LNCaP clone FGC (cell line): ENCODE measurements around the gene CLDN19.

ENCODE experiments used
- DNase-seq: peaks from one replicate; pipeline ENCODE4 v3.0.0-alpha.2; 2011; ENCODE audit warnings: low read depth
- H3K4me3 ChIP-seq: 2 replicates; pipeline ENCODE4 v1.5.1; 2011; ENCODE audit warnings: mild to moderate bottlenecking, low read depth, low read length, control low read depth
- TF ChIP-seq, protein P1 (sequence below): IDR thresholded peaks from 2 replicates; pipeline ENCODE4 v1.5.1; 2012; ENCODE audit warnings: mild to moderate bottlenecking; ENCODE audit not compliant: control insufficient read depth, insufficient read depth; ENCODE audit errors: extremely low read depth

CLDN19 gene

DNA sequence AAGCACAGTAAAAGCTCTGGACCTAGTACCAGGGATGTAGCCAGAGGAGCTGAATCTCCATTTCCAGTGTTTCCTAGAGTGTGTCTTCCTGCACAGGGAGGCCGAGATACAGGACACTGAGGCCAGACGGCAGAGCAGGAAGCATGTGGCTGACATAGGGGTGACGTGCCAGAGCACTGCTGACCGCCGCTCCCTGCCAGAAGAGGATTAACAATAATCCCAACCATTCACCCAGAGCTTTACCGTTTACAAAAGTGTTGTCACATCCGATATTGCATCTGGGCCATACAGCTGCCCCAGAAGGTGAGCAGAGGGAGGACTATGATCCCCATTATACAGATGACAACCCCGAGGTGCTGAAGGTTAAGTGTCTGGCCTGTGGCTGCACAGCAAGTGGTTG is 5.8 kb upstream of the CLDN19 start:
- DNase-seq, result no peak
- TF ChIP-seq, protein P1, sequence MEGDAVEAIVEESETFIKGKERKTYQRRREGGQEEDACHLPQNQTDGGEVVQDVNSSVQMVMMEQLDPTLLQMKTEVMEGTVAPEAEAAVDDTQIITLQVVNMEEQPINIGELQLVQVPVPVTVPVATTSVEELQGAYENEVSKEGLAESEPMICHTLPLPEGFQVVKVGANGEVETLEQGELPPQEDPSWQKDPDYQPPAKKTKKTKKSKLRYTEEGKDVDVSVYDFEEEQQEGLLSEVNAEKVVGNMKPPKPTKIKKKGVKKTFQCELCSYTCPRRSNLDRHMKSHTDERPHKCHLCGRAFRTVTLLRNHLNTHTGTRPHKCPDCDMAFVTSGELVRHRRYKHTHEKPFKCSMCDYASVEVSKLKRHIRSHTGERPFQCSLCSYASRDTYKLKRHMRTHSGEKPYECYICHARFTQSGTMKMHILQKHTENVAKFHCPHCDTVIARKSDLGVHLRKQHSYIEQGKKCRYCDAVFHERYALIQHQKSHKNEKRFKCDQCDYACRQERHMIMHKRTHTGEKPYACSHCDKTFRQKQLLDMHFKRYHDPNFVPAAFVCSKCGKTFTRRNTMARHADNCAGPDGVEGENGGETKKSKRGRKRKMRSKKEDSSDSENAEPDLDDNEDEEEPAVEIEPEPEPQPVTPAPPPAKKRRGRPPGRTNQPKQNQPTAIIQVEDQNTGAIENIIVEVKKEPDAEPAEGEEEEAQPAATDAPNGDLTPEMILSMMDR, result no peak
- H3K4me3 ChIP-seq, result no peak overlapping the region

DNA sequence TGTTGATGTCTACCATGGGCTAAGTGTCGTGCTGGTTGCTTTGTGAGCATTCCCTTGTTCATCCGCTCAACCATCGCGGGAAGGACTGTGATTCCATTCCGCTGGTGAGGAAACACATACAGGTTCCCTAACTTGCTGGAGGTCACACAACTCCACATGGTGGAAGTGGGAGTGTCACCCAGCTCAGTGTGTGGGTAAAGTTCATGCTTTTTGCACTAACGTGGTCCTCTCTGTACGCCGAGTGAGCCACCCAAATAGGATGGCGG is 4.0 kb upstream of the CLDN19 start:
- no peak overlapping the region for H3K4me3 ChIP-seq
- TF ChIP-seq, protein P1, result no peak
- no peak for DNase-seq

DNA sequence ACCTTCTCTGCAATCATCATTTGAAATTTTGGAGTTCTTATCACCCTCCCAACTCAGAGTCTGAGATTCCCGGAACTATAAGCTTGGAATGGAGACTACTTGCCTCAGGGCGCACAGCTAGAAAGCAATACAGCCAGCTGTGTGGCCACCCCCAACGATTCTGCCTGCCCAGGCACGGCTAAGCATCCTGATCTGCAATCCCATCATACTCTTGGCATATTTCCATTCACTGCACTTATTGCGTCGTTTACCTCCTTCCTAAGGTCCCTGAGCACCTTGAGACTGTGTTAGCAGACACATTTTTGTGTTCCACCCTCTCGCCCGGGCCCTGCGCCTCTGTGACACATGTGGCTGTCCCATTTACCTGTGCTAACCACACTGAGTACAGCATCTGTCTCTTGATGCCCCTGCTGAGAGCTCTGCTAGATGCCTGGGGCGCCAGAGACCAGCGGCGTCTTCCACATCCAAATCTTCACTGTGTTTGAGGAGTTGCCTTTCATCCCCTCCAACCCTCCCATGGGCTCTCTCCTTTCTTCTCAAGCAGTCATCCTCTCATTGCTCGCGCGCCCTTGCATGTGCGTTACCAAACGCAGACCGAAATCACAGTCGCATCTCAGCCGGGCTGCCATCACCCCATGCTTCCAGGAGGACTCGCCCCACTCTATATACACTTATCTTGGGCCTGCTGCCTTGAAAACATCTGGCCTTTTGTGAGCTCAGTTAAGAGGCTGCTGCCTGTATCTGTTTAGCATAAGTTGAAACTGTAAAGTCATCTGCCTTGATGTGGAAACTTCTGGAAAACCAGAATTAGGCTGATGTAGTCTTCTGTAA is 3.5 kb upstream of the CLDN19 start:
- TF ChIP-seq, protein P1, result no peak
- DNase-seq, result no peak
- no peak overlapping the region for H3K4me3 ChIP-seq

DNA sequence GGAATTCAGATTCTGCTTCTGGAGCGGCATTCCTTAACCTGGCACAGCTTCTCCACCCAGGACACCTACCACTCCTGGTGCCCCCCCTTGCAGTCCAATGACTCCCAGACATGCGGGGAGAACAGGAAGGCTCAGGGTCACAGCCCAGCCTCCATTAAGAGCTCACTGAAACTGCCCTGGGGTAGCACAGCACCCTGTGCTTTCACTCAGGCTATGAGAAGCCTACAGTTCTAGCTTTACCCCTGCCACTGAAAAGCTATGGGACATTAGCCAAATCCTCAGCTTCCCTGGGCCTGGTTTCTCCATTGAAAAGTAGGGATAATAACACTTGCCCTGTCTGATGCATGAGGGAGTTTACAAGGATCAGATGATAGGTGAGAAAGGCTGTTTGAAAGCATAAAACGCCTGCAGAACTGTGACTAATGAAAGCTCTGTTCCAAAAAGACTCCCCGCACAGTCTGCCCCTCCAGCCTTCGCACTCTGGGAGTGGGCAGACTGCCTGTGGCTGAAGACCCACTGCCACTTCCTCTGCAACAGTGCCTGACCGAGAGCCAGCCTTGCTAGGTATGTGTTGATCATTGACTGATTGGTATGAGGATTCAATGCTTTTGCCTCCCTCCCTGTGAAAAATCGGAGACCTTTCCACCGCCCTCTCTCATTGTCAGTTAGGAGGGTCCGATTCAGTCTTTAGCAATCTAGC is 2.7 kb upstream of the CLDN19 start:
- no peak for DNase-seq
- no peak overlapping the region for H3K4me3 ChIP-seq
- TF ChIP-seq, protein P1, result no peak

DNA sequence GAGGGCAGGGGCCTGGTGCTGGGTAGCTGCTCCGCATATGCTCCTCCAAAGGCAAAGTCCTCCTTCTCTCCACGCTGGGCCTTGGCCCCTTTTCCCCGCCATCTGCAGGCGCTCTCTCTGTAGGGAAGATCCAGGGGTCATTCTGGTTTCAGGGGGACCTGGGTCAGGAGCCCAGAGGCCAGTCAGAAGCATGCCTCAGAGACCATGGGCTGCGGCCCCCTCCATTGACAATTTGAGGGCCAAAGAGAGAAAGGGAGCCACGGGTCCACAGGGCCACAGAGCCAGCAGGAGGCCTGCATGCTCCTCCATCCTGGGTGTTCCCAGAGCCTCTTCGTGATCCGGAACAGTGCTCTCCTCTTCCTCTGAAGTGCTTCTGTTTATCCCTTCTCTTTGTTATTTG is 2.1 kb upstream of the CLDN19 start:
- TF ChIP-seq, protein P1, result no peak
- DNase-seq, result no peak
- no peak overlapping the region for H3K4me3 ChIP-seq

DNA sequence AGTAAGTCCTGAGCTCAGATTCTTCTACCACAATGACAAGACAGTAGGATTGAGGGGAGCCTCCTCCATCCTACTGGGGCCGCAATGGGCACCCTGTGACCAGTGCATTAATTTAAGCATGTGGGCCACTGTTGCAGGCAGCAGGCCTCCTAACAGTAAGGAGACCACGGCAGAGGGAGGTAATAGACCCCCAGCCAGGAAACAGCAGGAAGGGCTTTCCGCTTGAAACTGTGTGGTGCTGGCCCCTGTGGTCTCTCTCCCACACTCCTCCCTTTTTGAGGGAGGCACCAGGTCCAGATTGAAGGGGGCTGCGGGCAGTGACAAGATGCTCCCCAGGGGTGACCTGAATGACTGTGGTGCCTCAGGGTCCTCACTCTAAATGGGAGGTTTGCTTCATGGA is 1.7 kb upstream of the CLDN19 start:
- TF ChIP-seq, protein P1, result no peak
- no peak overlapping the region for H3K4me3 ChIP-seq
- DNase-seq, result no peak

DNA sequence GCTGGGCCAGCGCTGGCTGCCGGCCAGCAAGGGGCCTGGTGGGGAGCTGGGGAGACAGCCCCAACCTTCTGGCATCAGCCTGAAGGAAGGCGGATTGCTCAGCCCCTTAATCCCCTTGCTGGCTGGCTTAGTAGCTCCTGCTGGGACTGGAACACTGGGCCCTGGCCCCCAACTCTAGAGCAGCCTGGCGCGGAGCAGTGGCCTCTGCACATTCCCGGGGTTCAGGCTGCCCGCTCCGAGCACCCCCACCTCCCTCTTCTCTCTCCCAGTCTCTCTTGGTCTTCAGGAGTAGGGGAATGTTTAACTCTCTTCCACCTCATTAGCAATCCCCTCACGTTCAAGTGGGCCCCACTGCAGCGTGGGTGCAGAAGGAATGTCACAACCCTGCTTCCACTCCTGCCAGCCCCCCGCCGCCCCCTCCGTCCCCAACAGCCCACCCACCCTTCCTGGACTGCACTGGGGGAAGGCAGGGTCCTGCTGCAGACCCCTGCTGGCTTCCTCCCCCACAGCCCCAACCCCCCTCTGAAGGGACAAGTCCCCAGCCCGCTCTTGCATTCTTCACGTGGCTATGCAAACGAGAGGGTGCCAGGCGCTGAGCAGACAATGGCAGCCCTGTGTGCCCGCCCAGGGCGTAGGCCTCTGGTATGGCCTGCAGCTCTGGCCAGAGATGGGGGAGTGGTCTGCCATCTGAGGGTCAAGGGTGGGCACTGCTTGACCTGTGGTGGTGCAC is 980 bp upstream of the CLDN19 start:
- no peak overlapping the region for H3K4me3 ChIP-seq
- TF ChIP-seq, protein P1, result no peak

More for the DNA sequence above, 980 bp upstream of the CLDN19 start:
- DNase-seq, result no peak
